Measurements from ENCODE around the gene SLC28A3.

The SLC28A3 gene

GRCh38 chr9:84241817-84242373, 98.7 kb downstream of the SLC28A3 start:
- no peak for TF ChIP-seq CTCF (IDR thresholded peaks at IDR 0.05; ENCODE audit: low read depth, low read length)
- in situ Hi-C loops (cut with HindIII; ENCODE audit: low sequenced_read_pairs), result no loop called here
- no peak overlapping the region for H3K4me3 ChIP-seq (ENCODE audit: low read depth, low read length)
- DNase-seq (ENCODE audit: low read depth, low spot score), result no peak

- no peak for TF ChIP-seq CTCF (IDR thresholded peaks at IDR 0.05; ENCODE audit: low read depth, low read length)
- in situ Hi-C loops (cut with HindIII; ENCODE audit: low sequenced_read_pairs), result no loop called here
- no peak overlapping the region for H3K4me3 ChIP-seq (ENCODE audit: low read depth, low read length)
- DNase-seq (ENCODE audit: low read depth, low spot score), result no peak
Measured at GRCh38 chr9:84239343-84239742, 101.2 kb downstream of the SLC28A3 start.

- DNase-seq (ENCODE audit: low read depth, low spot score), result no peak
- peak; percentile 20 for TF ChIP-seq CTCF (IDR thresholded peaks at IDR 0.05; ENCODE audit: low read depth, low read length)
- no peak overlapping the region for H3K4me3 ChIP-seq (ENCODE audit: low read depth, low read length)
- in situ Hi-C loops (cut with HindIII; ENCODE audit: low sequenced_read_pairs), result no loop called here
Measured at GRCh38 chr9:84238652-84239051, 101.9 kb downstream of the SLC28A3 start.

- no peak overlapping the region for H3K4me3 ChIP-seq (ENCODE audit: low read depth, low read length)
- no peak for TF ChIP-seq CTCF (IDR thresholded peaks at IDR 0.05; ENCODE audit: low read depth, low read length)
- no peak for DNase-seq (ENCODE audit: low read depth, low spot score)
- in situ Hi-C loops (cut with HindIII; ENCODE audit: low sequenced_read_pairs), result no loop called here
Measured at GRCh38 chr9:84235511-84235910, 105.0 kb downstream of the SLC28A3 start.

- in situ Hi-C loops (cut with HindIII; ENCODE audit: low sequenced_read_pairs), result no loop called here
- no peak for TF ChIP-seq CTCF (IDR thresholded peaks at IDR 0.05; ENCODE audit: low read depth, low read length)
- peak; percentile 17 for DNase-seq (ENCODE audit: low read depth, low spot score)
- no peak overlapping the region for H3K4me3 ChIP-seq (ENCODE audit: low read depth, low read length)
Measured at GRCh38 chr9:84230355-84231145, 110.0 kb downstream of the SLC28A3 start.

- no peak overlapping the region for H3K4me3 ChIP-seq (ENCODE audit: low read depth, low read length)
- in situ Hi-C loops (cut with HindIII; ENCODE audit: low sequenced_read_pairs), result no loop called here
- no peak for TF ChIP-seq CTCF (IDR thresholded peaks at IDR 0.05; ENCODE audit: low read depth, low read length)
- DNase-seq (ENCODE audit: low read depth, low spot score), result no peak
Measured at GRCh38 chr9:84229191-84229590, 111.4 kb downstream of the SLC28A3 start.

Measured in astrocyte of the spinal cord (primary cell).